GM21390 (cell line): Measurements from ENCODE around the gene FCHO2.
"Not testable (repeated sequence)": the region's sequence is repeated elsewhere in the genome, so short reads cannot be mapped to it uniquely, and the experiment has no call there.

Source experiments
- ATAC-seq: cut with Tn5 transposase; IDR thresholded peaks from one replicate; pipeline ENCODE4 v1.9.1; 2021; ENCODE audit not compliant: unreplicated experiment

FCHO2 gene

GRCh38 chr5:72955143-72955767 lies 586 bp upstream of the FCHO2 start:
- peak; percentile 34 for ATAC-seq

DNA sequence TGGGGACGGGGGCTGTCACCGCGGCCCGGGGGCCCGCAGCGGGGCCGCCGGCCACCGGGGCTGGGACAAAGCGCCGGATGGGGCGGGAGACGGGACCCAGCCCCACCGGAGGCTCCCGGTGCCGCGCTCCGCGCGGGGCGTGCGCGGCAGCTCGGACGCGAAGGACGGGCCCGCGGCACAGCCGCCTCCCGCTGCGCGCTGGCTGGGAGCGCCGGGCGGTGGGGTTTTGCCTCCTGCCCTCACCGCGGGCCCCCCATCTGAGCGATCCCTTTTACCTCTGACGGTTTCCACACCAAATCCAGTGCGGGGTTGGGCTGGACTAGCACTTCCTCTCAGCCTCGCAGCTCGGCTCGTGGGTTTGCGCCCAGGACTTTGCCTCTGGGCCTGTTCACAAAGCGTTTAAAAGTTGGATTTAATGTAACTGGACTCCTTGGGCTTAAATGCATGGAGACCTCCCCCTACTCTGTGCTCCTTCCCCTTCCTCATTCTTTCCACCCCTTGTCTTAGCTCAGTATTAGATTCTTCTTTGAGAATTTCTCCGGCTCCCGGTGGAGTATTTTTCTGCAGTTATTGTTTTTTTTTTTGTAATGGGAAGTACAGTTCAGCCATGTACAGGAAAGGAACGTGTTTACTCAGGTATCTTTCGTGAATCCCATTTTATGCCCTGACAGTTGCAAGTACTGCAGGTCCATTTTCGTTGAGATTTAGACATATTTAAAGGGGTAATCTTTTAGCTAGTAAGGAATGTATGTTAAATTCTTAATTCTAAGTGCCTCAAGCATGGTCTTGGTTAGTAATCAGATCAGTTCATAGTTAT lies 691 bp downstream of the FCHO2 start:
- ATAC-seq = peak; percentile 43

DNA sequence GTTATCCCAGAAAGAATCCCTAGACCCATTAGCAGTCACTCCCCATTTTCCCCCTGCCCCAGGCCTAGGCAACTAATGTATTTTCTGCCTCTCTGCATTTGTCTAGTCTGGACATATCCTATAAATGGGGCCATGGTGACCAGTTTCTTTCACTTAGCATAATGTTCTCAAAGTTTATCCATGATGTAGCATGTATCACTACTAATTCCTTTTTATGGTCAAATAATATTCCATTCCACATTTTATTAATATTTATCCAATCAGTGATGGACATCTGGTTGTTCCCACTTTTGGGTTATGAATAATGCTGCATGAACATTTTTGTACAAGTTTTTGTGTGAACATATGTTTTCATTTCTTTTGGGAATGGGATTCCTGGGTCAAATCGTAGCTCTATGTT lies 1.5 kb downstream of the FCHO2 start:
- ATAC-seq = no peak

- ATAC-seq = no peak
Observed at GRCh38 chr5:72959257-72959656, 3.4 kb downstream of the FCHO2 start.

- ATAC-seq = not testable (repeated sequence)
Observed at GRCh38 chr5:72974481-72974880, 18.6 kb downstream of the FCHO2 start.

DNA sequence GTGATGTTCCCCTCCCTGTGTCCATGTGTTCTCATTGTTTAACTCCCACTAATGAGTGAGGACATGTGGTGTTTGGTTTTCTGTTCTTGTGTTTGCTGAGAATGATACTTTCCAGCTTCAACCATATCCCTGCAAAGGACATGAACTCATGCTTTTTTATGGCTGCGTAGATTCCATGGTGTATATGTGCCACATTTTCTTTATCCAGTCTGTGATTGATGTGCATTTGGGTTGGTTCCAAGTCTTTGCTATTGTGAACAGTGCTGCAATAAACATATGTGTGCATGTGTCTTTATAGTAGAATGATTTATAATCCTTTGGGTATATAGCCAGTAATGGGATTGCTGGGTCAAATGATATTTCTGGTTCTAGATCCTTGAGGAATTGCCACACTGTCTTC lies 21.0 kb downstream of the FCHO2 start:
- ATAC-seq = not testable (repeated sequence)

DNA sequence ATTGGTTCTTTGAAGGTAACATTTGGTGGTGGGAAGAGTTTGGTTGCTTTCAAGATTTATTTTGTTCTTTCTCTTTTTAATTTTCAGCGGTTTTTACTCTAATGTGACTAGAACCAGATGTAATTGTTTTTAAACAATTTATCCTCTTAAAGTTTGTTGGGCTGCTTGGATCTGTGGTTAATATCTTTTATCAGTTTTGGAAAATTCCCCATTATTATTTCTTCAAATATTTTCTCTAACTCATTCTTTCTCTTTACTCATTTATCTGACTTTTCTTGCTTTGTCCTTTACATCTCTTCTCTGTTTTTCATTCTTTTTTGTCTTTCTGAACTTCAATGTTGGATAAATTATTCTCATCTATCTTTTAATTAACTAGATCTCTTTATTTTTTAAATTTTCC lies 29.9 kb downstream of the FCHO2 start:
- ATAC-seq = no peak

DNA sequence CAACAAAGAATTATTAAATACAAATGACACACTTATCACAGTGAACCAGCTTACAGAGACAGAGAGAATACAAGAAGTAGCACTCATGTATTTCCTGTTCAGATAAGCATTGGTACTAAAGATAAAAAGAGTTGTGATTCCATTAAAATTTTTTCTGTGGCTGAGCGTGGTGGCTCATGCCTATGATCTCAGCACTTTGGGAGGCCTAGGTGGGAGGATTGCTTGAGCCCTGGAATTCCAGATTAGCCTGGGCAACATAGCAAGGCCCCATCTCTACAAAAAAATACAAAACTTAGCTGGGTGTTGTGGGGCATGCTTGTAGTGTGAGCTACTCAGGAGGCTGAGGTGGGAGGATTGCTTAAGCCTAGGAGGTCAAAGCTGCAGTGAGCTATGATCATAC lies 32.9 kb downstream of the FCHO2 start:
- no peak for ATAC-seq

- ATAC-seq = no peak
Observed at GRCh38 chr5:72991394-72991793, 35.6 kb downstream of the FCHO2 start.

- no peak for ATAC-seq
Observed at GRCh38 chr5:72994578-72994977, 38.7 kb downstream of the FCHO2 start.

GRCh38 chr5:72996632-72997031 lies 40.8 kb downstream of the FCHO2 start:
- no peak for ATAC-seq

DNA sequence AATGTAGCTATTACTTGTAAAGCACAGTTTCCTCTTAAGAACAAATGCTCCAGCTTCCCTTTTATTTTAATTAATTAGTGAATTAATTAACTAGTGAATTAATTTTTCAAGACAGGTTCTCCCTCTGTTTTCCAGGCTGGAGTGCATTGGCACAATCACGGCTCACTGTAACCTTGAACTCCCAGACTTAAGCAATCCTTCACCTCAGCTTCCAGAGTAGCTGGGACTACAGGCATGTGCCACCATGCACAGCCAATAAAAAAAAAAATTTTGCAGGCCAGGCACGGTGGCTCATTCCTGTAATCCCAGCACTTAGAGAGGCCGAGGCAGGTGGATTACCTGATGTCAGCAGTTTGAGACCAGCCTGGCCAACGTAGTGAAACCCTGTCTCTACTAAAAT lies 44.1 kb downstream of the FCHO2 start:
- ATAC-seq = no peak

- no peak for ATAC-seq
Observed at GRCh38 chr5:73005886-73006285, 50.0 kb downstream of the FCHO2 start.

DNA sequence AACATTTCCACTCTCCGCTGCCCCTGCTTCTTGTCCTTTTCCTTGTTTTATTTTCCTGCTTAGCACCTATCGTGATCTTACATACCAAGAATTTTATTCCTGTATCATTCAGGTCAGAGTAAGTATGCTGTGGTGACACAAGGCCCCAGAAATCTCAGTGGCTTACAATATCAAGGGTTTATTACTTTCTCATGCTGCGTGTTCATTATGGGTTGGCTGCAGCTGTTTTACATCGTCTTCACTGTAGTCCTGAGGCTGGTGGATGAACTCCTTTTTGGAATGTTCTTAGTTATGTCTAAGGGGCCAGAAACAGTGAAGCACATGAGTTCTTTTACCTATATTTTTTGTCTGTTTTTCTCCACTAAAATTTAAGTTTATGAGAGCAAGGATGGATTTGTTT lies 51.2 kb downstream of the FCHO2 start:
- no peak for ATAC-seq

GRCh38 chr5:73008831-73009230 lies 53.0 kb downstream of the FCHO2 start:
- ATAC-seq = no peak

DNA sequence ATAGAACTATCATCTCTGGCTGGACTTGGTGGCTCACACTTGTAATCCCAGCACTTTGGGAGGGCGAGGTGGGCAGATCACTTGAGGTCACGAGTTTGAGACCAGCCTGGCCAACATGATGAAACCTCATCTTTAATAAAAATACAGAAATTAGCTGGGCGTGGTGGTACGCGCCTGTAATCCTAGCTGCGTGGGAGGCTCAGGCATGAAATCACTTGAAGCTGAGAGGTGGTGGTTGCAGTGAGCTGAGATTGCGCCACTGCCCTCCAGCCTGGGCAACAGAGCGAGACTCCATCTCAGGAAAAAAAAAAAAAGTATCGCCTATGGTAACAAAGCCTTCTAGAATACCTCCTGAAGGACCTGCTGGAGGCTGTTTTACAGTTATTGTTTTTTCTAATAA lies 55.8 kb downstream of the FCHO2 start:
- ATAC-seq = not testable (repeated sequence)

DNA sequence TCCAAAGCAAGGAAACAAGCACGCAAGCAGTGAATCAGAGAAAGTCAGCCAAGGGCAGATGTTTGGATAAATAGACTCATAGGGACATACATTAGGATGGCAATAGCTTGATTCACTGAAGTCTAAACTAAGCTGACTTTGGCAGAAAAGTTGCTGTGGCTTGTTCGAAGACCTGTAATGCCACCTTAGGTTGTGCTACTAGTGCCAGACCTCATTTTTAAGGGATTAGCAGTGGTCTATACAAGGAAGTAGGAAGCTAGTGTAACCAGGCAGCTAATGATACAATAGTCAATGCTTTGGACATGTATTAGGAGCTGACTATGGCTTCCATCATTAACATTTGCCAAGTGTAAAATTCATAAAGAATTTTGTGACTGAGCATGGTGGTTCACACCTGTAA lies 63.1 kb downstream of the FCHO2 start:
- no peak for ATAC-seq

GRCh38 chr5:73019766-73020165 lies 63.9 kb downstream of the FCHO2 start:
- ATAC-seq = no peak

DNA sequence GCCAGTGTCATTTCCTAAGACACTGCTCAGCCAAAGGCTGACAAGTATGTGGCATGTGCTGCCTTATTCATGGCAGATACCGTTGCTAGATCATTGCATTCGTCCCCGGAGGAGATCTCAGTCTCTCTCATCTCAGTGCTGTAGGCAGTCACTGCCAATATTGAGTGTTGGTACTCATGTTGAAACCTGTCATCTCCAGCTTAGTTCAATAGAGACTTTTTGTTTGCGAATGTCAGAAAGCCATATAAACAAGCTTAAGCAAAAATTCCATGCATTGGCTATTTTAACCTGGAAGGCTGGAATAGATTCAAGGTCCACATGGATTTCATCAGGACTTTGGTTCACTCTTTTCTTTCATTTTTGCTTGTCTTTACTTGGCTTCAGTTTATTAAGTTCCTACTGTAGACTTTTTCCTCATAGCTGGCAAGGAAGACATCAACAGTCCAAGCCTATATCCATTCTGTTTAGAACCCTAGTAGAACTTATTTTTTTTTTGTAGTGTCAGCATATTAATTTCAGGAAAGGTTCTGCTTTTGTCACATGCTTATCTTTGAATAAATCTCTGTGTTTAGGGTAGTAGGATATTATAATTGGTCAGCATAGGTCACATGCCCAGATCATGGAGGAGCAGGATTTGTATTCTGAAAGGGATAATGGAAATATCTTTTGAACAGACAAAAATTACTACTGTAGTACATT lies 66.8 kb downstream of the FCHO2 start:
- ATAC-seq = no peak

GRCh38 chr5:73024946-73025544 lies 69.2 kb downstream of the FCHO2 start:
- ATAC-seq = not testable (repeated sequence)

- ATAC-seq = no peak
Observed at GRCh38 chr5:73027361-73027760, 71.5 kb downstream of the FCHO2 start.

- ATAC-seq = no peak
Observed at GRCh38 chr5:73027816-73028215, 72.0 kb downstream of the FCHO2 start.
